AG09309 (cell line): ENCODE measurements around the gene WIPF3.

Experiments
- DNase-seq: peaks from one replicate; pipeline ENCODE4 v3.0.0-alpha.2; 2010; ENCODE audit warnings: low read depth
- H3K4me3 ChIP-seq: 2 replicates; pipeline ENCODE4 v1.5.1; 2011; ENCODE audit warnings: mild to moderate bottlenecking, low read depth, low read length, moderate library complexity; ENCODE audit not compliant: control insufficient read depth
- CTCF ChIP-seq: IDR thresholded peaks from 2 replicates; pipeline ENCODE4 v1.5.1; 2011; ENCODE audit warnings: mild to moderate bottlenecking, low read depth, low read length, inconsistent platforms; ENCODE audit not compliant: insufficient read depth, control insufficient read depth; ENCODE audit errors: missing control alignments

The WIPF3 gene

DNA sequence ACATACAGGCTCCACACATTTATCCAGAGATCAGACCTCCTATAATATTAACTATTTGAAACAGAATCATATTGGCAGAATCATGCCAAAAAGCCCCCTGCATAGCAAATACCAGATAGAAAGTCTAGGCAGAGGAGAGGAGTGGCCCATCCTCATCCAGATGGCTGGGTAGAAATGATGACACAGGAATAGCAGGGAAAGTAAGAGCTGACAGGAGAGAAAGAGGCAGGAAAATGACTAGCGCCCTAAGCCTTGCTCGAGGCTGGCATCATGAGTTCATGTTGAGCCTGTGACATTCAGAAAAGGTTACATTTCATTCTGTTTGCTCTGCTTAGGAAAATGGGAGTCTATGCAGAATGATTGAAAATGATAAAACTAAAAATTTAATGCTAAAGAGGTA lies 27.6 kb downstream of the WIPF3 start:
- no peak for TF ChIP-seq CTCF
- no peak overlapping the region for H3K4me3 ChIP-seq
- DNase-seq = no peak

DNA sequence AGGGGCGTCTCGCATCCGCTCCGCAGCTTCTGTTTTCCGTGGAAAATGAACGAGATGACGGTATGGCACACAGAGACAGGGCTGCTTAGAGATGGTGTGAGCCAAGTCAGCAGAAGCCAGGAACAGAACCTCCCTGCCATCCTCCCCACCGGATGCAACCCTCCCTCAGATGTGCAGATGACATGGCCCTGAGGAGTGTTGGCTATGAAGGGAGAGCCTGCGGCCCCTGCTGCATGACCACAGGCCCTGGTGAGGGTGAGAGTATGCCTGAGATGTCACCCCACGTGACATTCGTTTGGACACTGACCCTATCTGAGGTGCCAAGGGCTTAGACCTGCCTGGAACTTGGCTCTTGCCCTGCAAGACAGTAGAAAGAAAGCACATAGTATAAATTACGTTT lies 29.4 kb downstream of the WIPF3 start:
- DNase-seq = no peak
- TF ChIP-seq CTCF = no peak
- H3K4me3 ChIP-seq = no peak overlapping the region

GRCh38 chr7:29839302-29839701 lies 33.0 kb downstream of the WIPF3 start:
- TF ChIP-seq CTCF = no peak
- no peak overlapping the region for H3K4me3 ChIP-seq
- DNase-seq = peak; percentile 8

- no peak for TF ChIP-seq CTCF
- H3K4me3 ChIP-seq = no peak overlapping the region
- DNase-seq = no peak
Observed at GRCh38 chr7:29839921-29840320, 33.6 kb downstream of the WIPF3 start.

DNA sequence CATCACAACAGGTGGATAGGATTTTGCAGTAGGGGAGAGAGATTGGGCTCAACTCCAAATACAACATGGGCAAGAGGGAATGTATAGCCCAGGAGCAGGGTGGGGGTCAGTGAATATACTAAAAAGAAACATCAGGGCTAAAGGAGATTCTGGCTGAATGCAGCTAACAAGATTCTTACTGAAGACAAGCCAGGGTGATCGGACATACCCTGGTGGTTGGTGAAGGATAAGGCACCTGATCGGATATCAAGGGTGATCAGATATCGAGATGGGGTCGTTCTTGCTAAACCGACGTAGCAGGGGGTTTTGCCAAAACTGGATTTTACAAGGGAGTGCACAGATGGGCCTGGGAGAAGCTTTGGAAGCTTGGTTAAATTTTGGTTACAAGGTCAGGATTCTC lies 34.4 kb downstream of the WIPF3 start:
- no peak for TF ChIP-seq CTCF
- DNase-seq = no peak
- H3K4me3 ChIP-seq = no peak overlapping the region

GRCh38 chr7:29841926-29842701 lies 35.8 kb downstream of the WIPF3 start:
- H3K4me3 ChIP-seq = no peak overlapping the region
- TF ChIP-seq CTCF = no peak
- DNase-seq = no peak
